Hepatocyte (in vitro differentiated cells): ENCODE measurements around the gene PXDC1. TPM values are rescaled to one million over a fixed set of nuclear protein-coding genes. Genes with fewer than 3 reads are reported as not detected.

ENCODE experiments used
- DNase-seq: peaks from one replicate; pipeline ENCODE4 v3.0.0-alpha.2; 2016; ENCODE audit warnings: low spot score
- H2AFZ ChIP-seq: fragments of 200-600 bp; sonication (generic); 2 replicates; pipeline ENCODE4 v1.6.0; 2016; ENCODE audit warnings: antibody characterized with exemption, mild to moderate bottlenecking
- H3K27ac ChIP-seq: fragments of 200-600 bp; sonication (generic); 2 replicates; pipeline ENCODE4 v1.5.1; 2016; ENCODE audit warnings: mild to moderate bottlenecking
- H3K27me3 ChIP-seq: fragments of 200-600 bp; sonication (generic); 2 replicates; pipeline ENCODE4 v1.6.1; 2016
- H3K36me3 ChIP-seq: fragments of 200-600 bp; sonication (generic); replicated peaks from 2 replicates; pipeline ENCODE4 v1.5.1; 2016; ENCODE audit warnings: low read depth; ENCODE audit not compliant: insufficient read depth
- H3K4me1 ChIP-seq: fragments of 200-600 bp; sonication (generic); 2 replicates; pipeline ENCODE4 v1.5.1; 2016; ENCODE audit warnings: mild to moderate bottlenecking, moderate library complexity; ENCODE audit not compliant: insufficient read depth
- H3K4me2 ChIP-seq: fragments of 200-600 bp; sonication (generic); 2 replicates; pipeline ENCODE4 v1.6.0; 2016
- H3K4me3 ChIP-seq: fragments of 200-600 bp; sonication (generic); 2 replicates; pipeline ENCODE4 v1.5.1; 2016; ENCODE audit warnings: mild to moderate bottlenecking
- H3K79me2 ChIP-seq: fragments of 200-600 bp; sonication (generic); 2 replicates; pipeline ENCODE4 v1.6.0; 2017; ENCODE audit warnings: mild to moderate bottlenecking
- H3K9me2 ChIP-seq: fragments of 200-600 bp; sonication (generic); replicated peaks from 2 replicates; pipeline ENCODE4 v1.6.0; 2017; ENCODE audit warnings: mild to moderate bottlenecking; ENCODE audit not compliant: insufficient read depth
- H3K9me3 ChIP-seq: fragments of 200-600 bp; sonication (generic); 2 replicates; pipeline ENCODE4 v1.5.1; 2016; ENCODE audit warnings: low read depth, mild to moderate bottlenecking
- H4K20me1 ChIP-seq: fragments of 200-600 bp; sonication (generic); 2 replicates; pipeline ENCODE4 v1.6.0; 2016; ENCODE audit warnings: mild to moderate bottlenecking; ENCODE audit not compliant: insufficient read depth, poor library complexity, severe bottlenecking
- CTCF ChIP-seq: fragments of 200-600 bp; sonication (generic); IDR thresholded peaks from 2 replicates; pipeline ENCODE4 v1.5.1; 2016; ENCODE audit warnings: antibody characterized with exemption, mild to moderate bottlenecking; ENCODE audit not compliant: poor library complexity
- EZH2 ChIP-seq: fragments of 200-600 bp; sonication (generic); IDR thresholded peaks from 2 replicates; pipeline ENCODE4 v1.6.1; 2016; ENCODE audit warnings: antibody characterized with exemption, mild to moderate bottlenecking, borderline replicate concordance
- EZH2phosphoT487 ChIP-seq: fragments of 200-600 bp; sonication (generic); IDR thresholded peaks from one replicate; pipeline ENCODE4 v1.6.1; 2018; ENCODE audit warnings: antibody characterized with exemption, mild to moderate bottlenecking, low read depth, moderate library complexity; ENCODE audit not compliant: unreplicated experiment, severe bottlenecking
- WGBS: methylation state at CpG from one replicate; pipeline ENCODE4 v1.1.6; 2016; ENCODE audit warnings: low lambda C conversion rate; ENCODE audit errors: missing lambda C conversion rate; 5-methylcytosine and 5-hydroxymethylcytosine counted together
- polyA plus RNA-seq: library from polyadenylated mRNA; unstranded; fragments of >200 nt; fragmentation: Nextera tagmentation; extraction: Ambion mirVana; gene quantifications from 2 replicates; pipeline ENCODE4 v1.2.1, GENCODE V29; 2016
- total RNA-seq: library from RNA; depleted of rRNA; stranded (reverse); fragments of >200 nt; gene quantifications from 2 replicates; pipeline ENCODE4 v1.2.3, GENCODE V29; 2014

PXDC1 gene
- total and polyA plus RNA-seq, 2 experiments from 2014 or later = 83.8 to 90.8 TPM

- TF ChIP-seq EZH2phosphoT487 = no peak
- TF ChIP-seq CTCF = no peak
- TF ChIP-seq EZH2 = no peak
- Histone ChIP-seq H3K36me3 (no peaks in the 10 kb centered on the region), H3K9me2 (no peaks in the 10 kb centered on the region), H3K4me2 (no peak overlapping the region), H4K20me1 (peaks cover 79% of the 10 kb centered on the region), H3K27me3 (no peaks in the 10 kb centered on the region), H3K79me2 (peaks cover 98% of the 10 kb centered on the region), H3K27ac (no peak overlapping the region), H3K9me3 (no peaks in the 10 kb centered on the region), H3K4me1 (peaks cover 13% of the 10 kb centered on the region), H3K4me3 (no peak overlapping the region), H2AFZ (no peak overlapping the region)
- no peak for DNase-seq
- WGBS = 95% methylated on average over 16 of the region's 16 CpGs
Observed at GRCh38 chr6:3740551-3741476, 10.7 kb downstream of the PXDC1 start.

- Histone ChIP-seq H3K36me3 (peaks cover 10% of the 10 kb centered on the region), H3K79me2 (peaks cover 98% of the 10 kb centered on the region), H3K4me3 (no peak overlapping the region), H4K20me1 (peaks cover 80% of the 10 kb centered on the region), H3K4me2 (no peak overlapping the region), H3K27ac (no peak overlapping the region), H3K27me3 (no peaks in the 10 kb centered on the region), H3K9me2 (no peaks in the 10 kb centered on the region), H3K9me3 (no peaks in the 10 kb centered on the region), H3K4me1 (peaks cover 13% of the 10 kb centered on the region), H2AFZ (no peak overlapping the region)
- TF ChIP-seq CTCF (no peak), EZH2phosphoT487 (no peak), EZH2 (no peak)
- no peak for DNase-seq
- 79% methylated on average over 16 of the region's 16 CpGs for WGBS
Observed at GRCh38 chr6:3739311-3739897, 12.1 kb downstream of the PXDC1 start.

GRCh38 chr6:3738381-3739131 lies 13.0 kb downstream of the PXDC1 start:
- H3K36me3 ChIP-seq = peaks cover 10% of the 10 kb centered on the region
- H2AFZ ChIP-seq = no peak overlapping the region
- H3K27ac ChIP-seq = no peak overlapping the region
- H4K20me1 ChIP-seq = peaks cover 80% of the 10 kb centered on the region
- H3K9me2 ChIP-seq = no peaks in the 10 kb centered on the region
- DNase-seq = no peak
- H3K79me2 ChIP-seq = peaks cover 98% of the 10 kb centered on the region
- TF ChIP-seq EZH2phosphoT487 = no peak
- TF ChIP-seq CTCF = no peak
- TF ChIP-seq EZH2 = no peak
- 94% methylated on average over 19 of the region's 19 CpGs for WGBS
- H3K27me3 ChIP-seq = no peaks in the 10 kb centered on the region
- H3K9me3 ChIP-seq = no peaks in the 10 kb centered on the region
- peaks cover 10% of the 10 kb centered on the region for H3K4me1 ChIP-seq
- no peak overlapping the region for H3K4me3 ChIP-seq
- no peak overlapping the region for H3K4me2 ChIP-seq
